ENCODE data around the gene ZC3H18. TPM values are rescaled to one million over a fixed set of nuclear protein-coding genes. Genes with fewer than 3 reads are reported as not detected.
"Not testable (repeated sequence)": the region's sequence is repeated elsewhere in the genome, so short reads cannot be mapped to it uniquely, and the experiment has no call there.

Gene ZC3H18
- total RNA-seq, 1 donor, result 17.7 TPM

DNA sequence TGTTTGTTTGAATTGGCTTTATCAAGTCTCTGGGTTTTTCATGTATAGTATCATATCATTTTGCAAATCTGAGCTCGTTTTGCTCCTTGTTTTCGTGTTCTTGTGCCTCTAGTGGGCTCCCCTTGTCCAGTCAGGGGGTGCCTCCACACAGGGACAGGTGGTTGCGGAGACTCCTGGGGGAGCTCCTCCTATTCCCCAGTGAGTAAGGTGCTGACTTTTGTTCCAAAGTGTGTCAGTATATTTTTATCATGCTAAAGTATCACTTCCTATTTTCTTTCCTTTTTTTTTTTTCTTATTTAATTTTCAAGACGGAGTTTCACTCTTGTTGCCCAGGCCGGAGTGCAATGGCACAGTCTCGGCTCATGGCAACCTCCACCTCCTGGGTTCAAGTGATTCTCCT, 37.9 kb downstream of the ZC3H18 start:
- no peak for DNase-seq (ENCODE audit: low read depth)
- no peak overlapping the region for H3K4me3 ChIP-seq (ENCODE audit: low read depth, low read length)
- TF ChIP-seq, protein P1, sequence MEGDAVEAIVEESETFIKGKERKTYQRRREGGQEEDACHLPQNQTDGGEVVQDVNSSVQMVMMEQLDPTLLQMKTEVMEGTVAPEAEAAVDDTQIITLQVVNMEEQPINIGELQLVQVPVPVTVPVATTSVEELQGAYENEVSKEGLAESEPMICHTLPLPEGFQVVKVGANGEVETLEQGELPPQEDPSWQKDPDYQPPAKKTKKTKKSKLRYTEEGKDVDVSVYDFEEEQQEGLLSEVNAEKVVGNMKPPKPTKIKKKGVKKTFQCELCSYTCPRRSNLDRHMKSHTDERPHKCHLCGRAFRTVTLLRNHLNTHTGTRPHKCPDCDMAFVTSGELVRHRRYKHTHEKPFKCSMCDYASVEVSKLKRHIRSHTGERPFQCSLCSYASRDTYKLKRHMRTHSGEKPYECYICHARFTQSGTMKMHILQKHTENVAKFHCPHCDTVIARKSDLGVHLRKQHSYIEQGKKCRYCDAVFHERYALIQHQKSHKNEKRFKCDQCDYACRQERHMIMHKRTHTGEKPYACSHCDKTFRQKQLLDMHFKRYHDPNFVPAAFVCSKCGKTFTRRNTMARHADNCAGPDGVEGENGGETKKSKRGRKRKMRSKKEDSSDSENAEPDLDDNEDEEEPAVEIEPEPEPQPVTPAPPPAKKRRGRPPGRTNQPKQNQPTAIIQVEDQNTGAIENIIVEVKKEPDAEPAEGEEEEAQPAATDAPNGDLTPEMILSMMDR (IDR thresholded peaks at IDR 0.05; ENCODE audit: insufficient read depth, low read depth, low read length), result no peak

DNA sequence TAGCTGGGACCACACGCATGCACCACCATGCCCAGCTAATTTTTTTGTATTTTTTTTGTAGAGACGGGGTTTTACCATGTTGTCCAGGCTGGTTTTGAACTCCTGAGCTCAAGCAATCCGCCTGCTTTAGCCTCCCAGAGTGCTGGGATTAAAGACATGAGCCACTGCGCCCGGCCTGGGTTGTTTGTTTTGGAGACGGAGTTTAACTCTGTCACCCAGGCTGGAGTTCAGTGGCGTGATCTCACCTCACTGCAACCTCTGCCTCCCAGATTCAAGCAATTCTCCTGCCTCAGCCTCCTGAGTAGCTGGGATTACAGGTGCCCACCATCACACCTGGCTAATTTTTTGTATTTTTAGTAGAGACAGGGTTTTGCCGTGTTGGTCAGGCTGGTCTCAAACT, 39.2 kb downstream of the ZC3H18 start:
- H3K4me3 ChIP-seq (ENCODE audit: low read depth, low read length); DNase-seq (ENCODE audit: low read depth): not testable (repeated sequence)

DNA sequence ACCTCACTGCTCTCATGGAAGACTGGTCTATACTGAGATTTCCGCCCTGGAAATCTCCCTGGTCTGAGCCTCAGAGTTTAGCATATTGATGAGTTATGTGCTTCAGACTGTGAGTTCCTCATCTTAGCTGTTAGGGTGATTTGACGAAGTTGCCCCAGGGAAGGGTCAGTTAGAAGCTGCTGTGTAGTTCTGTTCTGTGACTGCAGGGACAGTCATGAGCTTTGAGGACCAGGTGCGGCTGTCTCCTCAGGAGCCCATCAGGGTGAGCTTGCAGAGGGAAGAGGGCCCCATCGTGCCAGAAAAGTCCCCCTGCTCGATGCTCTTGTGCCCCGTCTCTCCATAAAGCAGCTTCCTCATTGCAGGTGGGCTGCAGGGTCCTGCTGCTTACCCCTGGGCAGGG, 39.9 kb downstream of the ZC3H18 start:
- TF ChIP-seq, protein P1 (IDR thresholded peaks at IDR 0.05; ENCODE audit: insufficient read depth, low read depth, low read length), result peak; percentile 15
- H3K4me3 ChIP-seq (ENCODE audit: low read depth, low read length), result no peak overlapping the region
- DNase-seq (ENCODE audit: low read depth), result no peak

DNA sequence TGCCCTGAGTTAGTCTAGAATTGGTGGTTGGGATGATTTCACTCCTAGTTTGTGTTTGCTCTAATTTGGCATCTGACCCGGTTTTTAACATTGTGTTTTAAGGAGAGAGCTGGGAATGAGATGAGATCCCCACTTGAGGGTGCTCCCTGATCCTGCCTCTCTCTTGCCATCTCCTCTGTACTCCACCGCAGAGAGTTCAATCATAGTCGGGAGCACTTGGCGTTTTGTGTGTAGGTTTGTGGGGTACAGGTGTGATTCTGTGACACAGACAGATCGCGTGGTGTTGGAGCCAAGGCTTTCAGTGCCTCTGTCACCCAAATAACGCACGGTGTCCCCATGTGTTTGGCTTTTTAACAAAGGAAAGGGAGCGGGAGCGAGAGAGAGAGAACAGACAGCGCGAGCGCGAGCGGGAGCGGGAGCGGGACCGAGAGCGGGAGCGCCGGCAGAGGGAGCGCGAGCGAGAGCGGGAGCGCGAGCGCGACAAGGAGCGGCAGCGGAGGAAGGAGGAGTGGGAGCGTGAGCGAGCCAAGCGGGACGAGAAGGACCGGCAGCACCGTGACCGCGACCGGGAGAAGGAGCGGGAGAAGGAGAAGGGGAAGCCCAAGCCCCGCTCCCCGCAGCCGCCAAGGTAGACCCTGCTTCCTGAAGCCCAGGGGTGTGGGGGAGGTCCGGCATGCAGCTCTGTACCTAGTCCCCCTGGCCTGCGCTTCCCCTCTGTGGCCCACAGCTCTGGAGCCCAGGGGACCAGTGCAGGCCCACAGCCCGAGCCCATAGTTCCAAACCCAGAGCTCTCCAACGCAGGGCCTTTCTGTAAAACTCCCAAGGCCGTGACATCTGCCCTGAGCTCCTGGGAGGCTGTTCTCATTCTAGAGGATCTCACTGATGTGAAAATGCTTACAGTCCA, 41.0 kb downstream of the ZC3H18 start:
- TF ChIP-seq, protein P1 (IDR thresholded peaks at IDR 0.05; ENCODE audit: insufficient read depth, low read depth, low read length), result no peak
- DNase-seq (ENCODE audit: low read depth), result no peak
- H3K4me3 ChIP-seq (ENCODE audit: low read depth, low read length), result no peak overlapping the region

DNA sequence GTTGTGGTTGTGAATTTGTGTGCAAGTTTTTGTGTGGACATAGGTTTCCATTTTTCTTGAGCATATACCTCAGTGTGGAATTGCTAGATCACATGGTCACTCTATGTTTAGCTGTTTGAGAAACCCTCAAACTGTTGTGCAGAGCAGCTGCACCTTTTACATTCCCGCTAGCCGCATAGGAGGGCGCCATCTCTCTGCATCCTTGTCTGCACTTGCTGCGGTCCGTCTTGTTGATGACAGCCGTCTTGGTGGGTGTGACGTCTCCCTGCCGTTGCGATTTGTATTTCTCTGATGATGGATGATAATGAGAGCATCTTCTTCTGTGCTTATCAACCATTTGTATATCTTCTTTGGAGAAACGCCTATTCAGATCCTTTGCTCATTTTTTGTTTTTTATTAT, 43.1 kb downstream of the ZC3H18 start:
- TF ChIP-seq, protein P1 (IDR thresholded peaks at IDR 0.05; ENCODE audit: insufficient read depth, low read depth, low read length), result no peak
- no peak for DNase-seq (ENCODE audit: low read depth)
- H3K4me3 ChIP-seq (ENCODE audit: low read depth, low read length), result no peak overlapping the region

DNA sequence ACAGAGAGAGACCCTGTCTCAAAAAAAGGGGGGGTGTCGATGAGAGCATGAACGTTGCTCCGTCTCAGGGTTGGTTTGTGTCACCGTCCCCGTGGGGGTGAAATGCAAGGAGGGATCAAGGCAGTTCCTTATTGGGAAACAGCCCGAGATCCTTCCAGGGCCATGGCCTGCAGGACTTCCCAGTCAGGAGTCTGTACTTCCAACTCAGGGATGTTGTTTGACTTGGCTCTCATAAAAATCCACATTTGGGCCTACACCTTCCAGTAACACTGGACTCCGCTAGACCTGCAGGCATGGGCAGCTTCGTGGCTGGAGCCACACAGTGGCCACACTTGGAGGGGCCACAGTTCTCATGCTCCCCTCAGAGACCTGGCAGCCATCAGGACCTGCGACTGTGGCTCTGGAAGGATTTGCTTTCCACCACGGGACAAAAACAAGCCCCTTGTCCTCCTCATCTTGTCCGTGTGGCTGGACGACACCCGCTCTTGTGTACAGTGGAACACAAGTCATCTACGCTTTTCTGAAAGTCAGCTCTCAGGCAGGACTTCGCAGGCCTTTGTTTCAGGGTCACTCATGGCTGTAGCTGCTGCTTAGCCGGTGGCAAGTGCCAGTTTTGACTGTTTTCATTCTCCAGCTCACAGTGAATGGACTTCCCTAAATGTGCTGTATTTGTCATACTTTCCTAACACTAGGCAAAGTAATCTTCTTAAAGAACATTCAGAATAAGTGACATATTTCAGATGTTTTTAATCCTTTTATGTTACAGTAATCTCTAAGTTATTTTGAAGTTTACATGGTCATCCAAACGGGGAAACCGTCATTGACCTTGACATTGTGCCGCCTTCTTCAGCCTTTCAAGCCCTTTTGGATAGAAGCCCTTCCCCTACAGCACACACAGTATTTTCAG, 44.0 kb downstream of the ZC3H18 start:
- H3K4me3 ChIP-seq (ENCODE audit: low read depth, low read length), result no peak overlapping the region
- TF ChIP-seq, protein P1 (IDR thresholded peaks at IDR 0.05; ENCODE audit: insufficient read depth, low read depth, low read length), result no peak
- DNase-seq (ENCODE audit: low read depth), result no peak
